Activated naive CD4-positive, alpha-beta T cell treated with Interleukin-2 at 50 U/mL for 16 hours (primary cell): ENCODE measurements around the gene NOL12.

ENCODE experiments used
- DNase-seq: peaks from one replicate; pipeline ENCODE4 v3.0.0-alpha.2; 2020

The NOL12 gene

DNA sequence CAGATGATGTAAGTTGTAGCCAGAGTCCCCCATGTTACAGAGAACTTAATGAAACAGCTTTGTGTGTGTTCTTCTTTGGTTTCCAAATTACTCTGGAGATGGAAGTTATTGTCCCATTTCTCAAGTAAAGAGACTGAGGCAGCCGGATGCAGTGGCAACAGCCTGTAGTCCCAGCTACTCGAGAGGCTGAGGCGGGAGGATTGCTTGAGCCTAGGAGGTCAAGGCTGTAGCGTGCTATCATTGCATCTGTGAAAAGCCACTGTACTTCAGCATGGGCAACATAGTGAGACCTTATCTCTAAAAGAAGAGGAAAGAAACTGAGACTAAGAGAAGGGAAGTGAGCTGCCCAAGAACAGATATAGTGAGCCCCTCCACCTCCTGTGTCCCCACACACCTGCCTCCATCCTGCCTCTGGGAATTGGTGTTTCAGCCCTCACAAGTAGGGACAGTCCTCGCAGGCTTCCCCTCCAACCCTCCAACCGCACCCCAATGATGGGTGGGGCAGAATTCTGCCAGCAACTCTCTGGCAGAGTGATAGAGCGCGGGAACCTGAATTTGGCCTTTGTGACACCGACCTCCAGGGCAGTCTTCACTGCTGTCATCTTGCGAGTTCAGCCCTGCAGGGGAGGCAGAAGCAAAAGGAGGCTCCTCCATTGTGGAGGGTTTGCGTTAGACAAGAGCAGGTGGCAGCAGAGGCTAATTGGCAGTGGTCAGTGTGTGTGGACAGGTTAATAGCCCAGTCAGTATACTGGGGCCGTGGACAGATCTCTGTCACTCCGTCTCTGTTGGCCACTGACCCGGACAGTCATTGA is 26.0 kb upstream of the NOL12 start:
- no peak for DNase-seq

DNA sequence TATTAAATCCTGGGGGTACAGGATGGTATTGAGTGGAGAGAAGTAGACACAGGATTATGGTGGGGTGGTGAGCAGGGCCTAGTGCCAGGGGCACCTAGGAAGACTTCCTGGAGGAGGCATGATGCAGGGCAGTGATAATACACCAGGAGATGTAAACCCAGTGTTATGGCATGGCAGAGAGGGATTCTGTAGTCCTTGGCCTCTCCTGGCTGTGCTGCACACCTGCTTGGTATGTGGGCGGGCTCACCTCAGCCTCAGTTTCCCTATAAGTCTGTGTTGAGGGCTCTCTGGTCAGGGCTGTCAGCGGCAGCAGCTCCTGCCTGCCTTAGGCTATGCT is 25.5 kb upstream of the NOL12 start:
- DNase-seq, result no peak

DNA sequence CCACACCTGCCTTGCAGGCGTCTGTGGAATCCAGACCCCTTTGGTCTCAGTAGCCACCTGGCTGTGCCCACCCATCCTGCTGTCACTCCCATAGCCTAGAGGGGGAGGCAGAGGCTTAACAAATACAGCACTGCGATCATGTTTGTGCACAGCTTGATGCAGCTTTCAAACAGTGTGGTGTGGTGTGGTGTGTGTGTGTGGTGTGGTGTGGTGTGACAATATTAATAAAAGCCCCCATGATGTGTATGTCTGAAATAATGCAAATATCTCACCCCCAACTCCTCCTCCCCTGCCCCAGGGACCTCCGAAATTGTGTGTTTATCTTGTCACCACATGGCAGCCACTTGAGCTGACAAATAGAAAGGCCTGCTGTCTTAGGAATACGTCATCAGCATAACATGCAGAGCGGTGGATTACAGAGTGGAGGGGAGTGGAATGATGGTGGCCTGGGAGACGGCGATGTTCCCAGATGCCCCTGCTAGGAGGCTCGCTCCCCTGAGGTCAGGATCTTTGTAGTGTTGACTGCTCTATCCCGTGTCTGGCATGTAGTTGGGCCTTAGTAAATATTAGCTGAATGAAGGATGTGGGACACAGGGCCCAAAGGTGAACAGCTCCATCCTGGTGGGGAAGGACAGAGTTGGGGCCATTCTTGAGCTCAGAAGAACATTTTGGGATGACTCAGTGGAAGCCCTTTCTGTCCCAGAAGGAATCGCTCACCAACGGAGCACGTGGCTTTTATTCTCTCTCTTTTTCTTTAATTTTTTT is 24.8 kb upstream of the NOL12 start:
- DNase-seq, result no peak

DNA sequence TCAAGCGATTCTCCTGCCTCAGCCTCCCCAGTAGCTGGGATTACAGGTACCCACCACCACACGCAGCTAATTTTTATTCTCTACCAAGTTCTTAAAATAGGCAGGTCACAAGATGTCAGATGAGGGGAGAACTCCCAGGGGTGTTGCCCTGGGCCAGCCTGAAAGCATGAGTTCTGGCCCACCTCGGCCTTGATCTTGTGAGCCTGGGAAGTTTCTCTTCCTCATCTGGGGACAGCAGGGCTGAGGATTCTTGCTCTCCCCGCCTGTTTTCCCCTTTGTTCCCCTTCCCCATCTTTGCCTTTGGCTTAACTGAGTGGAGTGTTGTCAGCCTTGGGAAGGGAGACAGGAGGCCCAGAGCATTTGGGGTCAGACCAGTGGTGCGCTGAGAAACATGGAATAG is 24.1 kb upstream of the NOL12 start:
- DNase-seq, result no peak

DNA sequence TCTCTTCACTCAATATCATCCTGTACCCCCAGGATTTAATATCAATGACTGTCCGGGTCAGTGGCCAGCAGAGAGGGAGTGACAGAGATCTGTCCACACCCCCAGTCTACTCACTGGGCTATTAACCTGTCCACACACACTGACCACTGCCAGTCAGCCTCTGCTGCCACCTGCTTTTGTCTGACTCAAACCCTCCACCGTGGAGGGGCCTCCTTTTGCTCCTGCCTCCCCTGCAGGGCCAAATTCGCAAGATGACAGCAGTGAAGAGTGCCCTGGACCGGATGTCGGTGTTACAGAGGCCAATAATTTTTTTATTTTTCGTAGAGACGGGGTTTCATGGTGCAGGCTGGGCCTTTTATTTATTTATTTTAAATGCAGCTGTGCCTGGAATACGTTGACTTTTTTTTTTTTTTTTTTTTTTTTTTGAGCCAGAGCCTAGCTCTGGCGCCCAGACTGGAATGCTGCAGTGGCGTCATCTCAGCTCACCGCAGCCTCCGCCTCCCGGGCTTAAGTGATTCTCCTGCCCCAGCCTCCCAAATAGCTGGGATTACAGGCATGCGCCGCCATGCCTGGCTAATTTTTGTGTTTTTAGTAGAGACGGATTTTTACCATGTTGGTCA is 22.5 kb upstream of the NOL12 start:
- DNase-seq, result no peak

DNA sequence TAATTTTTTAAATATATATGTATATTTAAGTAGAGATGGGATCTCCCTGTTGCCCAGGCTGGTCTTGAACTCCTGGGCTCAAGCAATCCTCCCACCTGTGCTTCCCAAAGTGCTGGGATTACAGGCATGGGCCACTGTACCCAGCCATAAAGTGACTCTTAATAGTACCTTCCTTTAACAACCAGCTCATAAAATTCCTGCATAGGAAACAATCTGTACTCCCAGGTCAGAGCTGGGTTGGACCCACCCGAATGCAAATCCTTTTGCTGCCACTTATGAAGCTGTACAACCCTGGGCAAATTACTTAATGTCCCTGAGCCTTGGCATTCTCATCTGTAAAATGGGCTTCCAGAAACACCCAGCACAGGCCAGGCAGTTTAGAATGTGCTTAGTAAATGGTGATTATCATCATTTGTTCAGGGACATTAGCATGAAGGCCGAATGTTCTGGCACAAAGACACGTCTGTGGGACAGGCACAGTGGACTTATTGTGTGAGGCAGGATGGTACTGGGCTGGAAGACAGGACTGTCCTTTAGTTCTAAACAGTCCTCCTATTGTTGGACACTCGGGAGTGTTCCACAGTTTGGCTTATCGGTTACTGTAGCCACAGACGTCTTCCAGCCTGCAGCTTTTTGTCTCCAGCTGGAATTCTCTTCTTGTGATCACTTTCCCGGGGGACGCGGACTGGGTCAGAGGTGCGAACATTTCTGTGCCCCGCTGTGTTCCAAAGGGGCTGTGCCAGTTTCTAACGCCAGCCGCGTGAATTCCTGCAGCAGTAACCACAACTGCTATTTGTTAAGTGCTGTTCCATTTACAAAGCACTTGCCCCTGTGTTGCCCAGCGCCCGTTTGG is 21.7 kb upstream of the NOL12 start:
- no peak for DNase-seq

DNA sequence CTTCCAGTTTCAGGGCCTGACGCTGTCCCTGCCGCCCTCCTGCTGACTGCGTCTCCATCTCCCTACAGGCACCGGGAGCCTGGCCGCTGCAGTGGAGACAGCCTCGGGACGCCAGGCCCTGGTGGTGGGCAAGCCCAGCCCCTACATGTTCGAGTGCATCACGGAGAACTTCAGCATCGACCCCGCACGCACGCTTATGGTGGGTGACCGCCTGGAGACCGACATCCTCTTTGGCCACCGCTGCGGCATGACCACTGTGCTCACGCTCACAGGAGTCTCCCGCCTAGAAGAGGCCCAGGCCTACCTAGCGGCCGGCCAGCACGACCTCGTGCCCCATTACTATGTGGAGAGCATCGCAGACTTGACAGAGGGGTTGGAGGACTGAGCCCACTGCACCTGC is 20.7 kb upstream of the NOL12 start:
- no peak for DNase-seq

DNA sequence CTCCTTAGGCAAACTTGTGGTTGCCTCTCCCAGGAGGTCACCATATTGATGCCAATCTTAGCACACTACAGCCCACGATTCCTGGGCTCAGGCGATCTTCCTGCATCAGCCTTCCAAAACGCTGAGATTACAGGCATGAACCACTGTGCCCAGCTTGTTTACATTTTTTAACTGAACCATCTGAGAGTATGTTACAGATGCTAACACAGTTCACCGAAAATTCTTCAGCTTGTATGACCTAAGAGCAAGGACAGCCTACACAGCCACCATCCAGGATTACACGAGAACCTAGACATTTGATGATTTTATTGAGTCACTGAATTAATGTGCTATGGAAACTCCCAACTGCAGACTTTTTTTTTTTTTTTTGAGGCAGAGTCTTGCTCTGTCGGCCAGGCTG is 16.6 kb upstream of the NOL12 start:
- DNase-seq, result no peak

DNA sequence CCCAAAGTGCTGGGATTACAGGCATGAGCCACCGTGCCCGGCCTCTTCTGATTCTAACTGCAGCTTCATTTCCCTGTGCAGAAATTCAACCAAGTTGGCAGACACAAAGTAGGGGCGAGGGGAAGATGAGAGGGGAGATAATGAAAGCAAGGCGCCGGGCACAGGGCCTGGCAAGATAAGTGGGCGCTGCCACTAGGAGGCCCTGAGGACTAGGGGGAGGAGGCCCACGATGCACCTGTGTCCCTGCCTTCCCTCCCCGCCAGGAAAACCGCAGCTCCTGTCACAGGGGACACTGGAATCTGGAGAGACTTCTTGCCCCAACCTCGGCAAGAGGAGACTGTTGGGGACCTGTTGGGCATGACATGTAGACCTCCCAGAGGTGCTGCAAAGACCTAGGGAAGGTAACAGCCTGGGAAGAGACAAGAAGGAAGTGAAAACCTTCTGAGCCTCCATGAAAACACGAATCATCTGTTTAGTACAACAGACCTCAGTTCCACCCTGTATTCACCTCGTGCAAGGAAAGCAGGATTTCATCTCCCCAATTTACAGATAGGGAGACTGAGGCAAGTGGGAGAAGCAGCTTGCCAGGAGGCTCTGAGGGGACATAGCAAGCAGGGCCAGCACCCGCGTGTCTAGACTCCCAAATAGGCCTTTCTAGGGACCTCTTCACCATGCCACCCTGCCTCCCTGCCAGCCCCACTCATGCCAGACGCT is 13.8 kb upstream of the NOL12 start:
- DNase-seq, result peak; percentile 17

DNA sequence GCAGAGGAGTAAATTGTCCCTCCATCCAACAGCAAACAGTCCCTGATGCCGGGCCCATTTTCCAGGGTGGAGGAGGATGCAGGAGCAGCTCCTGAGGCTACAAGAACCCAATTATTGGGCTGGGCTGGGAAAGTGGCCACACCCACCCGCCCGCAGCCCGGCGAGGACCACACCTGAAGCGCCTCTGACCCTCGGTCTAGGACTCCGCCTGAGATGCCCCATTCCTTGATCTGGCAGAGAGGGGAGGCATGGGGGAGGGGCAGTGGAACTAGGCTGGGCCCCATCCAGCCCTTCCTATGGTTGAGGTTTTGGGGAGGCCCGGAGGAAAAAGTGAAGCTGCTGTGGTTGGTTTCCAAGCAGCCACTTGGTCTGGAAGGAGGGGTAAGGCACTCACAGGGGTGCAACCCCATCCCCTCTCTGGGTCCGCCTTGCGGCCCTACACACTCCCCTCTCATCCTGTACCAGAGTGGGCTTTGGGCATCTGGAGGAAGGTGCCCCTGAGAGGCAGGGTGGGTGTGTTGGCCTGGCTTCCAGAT is 13.2 kb upstream of the NOL12 start:
- DNase-seq, result no peak

DNA sequence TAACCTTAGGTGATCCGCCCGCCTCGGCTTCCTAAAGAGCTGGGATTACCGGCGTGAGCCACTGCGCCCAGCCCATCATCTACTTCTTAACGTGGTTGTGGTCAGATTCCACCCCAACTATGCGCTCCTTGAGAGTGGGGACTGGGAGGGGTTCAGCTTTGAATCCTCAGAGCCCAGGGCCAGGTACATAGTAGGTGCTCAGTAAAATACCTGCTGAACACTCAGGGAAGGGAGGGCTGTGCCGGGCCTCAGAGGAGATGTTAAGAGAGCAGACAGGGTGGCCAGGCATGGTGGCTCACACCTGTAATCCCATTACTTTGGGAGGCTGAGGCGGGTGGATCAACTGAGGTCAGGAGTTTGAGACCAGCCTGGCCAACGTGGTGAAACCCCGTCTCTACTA is 11.9 kb upstream of the NOL12 start:
- DNase-seq, result no peak

DNA sequence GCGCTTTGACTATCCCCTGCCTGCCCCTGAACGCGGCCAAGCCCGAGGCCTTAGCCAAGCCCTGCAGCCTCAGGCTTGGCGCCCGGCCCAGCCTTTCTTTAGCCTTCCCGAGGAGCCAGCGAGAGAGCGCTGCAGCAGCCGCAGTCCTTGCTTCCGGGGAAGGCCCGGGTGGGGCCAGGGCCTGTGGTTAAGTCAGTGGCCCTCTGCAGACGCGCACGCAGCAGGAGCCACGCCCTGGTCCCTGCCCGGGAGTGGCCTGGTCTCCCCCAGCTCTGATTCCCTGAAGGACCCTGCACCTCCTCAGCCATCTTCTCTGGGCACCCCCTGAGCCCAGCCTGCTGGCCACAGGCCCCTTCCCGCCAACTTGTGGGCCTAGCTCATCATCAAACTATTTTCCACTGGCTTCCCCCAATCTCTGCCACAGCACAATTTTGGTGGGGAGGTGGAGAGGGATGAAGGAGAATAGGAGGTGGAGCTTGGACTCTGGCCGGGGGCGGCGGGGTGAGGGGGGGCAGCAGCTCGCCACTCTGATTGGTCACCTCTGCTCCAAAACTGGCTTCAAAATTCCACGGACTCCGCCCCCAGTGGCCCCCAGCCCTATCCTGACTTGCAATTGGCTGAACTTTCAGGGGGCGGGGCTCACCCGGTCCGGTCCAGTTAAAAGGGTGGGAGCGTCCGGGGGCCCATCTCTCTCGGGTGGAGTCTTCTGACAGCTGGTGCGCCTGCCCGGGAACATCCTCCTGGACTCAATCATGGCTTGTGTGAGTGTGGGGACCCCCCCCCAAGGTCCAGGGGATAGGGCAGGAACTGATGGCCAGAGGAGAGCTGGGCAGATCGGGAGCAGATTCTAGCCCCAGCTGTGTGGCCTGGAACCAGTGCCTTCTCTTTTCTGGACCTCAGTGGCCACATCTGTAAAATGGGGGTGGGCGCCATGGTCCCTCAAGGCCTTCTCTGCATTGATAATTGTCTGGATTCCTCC is 10.9 kb upstream of the NOL12 start, which contains the start of gene LGALS1:
LGALS1 (plus strand) TSS at position 686 of the 979 bp plus-strand sequence; CDS start at position 753, 67 bp downstream.
- DNase-seq, result peak; percentile 64

DNA sequence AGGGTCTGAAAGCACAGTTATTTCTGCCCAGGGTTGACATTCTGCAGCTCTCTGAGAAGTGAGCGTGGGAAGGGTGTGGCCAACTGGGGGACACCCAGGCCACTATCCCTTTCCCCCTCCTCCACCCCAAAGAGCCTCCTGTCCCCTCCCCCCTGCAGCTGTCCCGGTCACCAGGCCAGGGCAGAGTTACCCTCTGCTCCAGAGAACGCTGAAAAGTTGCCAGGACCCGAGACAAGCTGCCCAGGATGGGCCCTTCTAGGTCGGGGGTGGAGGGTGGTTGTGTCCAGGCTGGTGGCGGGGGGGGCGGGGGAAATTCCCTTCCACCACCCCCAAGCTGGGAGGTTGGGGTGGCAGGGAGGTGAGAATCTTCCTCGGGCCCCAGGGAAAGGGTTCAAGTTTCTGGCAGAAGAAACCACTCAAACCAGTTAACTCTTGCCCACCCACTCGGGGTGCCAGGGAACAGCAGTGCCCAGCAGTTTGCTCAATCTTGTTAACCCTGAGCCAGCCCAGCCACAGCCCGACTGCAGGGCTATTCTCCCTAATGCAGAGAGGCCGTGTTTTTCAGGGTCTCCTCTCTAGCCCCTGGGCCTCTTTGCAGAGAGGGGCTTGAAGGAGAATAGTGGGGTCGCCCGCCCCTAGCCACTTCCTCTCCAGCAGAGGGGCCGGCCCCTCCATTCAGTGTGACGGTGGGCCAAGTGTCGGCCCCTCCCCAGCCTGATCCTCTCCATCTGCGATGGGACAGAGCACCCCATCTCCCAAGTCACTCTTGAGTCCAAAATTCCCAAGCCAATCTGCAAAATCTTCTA is 10.0 kb upstream of the NOL12 start:
- peak; percentile 30 for DNase-seq

DNA sequence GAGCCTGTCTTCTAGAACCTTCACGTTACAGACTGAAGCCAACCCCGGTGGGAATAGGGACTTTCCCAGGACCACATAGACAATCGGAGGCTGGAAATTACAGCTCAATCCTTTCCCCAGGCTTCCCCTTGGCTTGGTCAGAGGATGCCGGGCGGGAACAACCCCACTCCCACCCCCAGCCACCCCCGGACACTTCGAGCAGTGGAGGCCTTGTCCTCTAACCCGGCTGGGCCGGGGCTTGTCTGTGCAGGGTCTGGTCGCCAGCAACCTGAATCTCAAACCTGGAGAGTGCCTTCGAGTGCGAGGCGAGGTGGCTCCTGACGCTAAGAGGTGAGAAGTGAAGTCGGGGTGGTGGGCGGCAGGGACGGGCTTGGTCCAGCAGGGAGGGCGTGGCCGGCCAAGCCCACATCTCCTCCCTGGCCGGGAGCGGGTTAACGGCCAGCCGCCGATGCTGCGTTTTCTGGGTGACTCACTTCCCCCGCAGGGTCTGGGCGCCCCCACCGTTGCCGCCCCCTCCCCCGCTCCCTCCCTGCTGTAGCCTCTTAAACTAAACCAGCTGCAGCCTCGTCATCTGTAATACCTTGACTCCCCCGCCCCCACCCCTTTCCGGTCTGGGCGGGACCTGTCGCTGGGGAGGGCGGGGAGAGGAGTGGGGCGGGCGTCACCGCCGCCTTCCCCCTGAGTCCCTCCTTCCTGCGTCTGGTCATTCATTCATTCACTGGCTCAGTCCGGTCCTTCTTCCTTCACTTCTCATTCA is 9.2 kb upstream of the NOL12 start:
- DNase-seq, result peak; percentile 94

DNA sequence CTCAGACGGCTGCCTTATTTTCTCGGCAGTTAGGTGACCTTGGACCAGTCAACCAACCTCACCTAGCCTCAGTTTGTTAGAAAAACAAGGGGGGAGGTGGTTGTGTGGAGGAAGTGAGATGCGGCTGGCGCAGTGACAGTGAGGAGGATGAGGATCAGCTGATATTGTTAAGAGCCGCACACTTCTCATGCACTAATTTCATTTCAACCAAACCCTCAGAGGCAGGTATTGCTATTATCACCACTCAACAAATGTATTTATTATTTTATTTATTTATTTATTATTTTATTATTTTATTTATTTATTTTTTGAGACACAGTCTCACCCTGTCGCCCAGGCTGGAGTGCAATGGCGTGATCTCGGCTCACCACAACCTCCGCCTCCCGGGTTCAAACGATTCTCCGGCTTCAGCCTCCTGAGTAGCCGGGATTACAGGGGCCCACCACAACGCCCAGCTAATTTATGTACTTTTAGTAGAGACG is 8.6 kb upstream of the NOL12 start:
- DNase-seq, result no peak

DNA sequence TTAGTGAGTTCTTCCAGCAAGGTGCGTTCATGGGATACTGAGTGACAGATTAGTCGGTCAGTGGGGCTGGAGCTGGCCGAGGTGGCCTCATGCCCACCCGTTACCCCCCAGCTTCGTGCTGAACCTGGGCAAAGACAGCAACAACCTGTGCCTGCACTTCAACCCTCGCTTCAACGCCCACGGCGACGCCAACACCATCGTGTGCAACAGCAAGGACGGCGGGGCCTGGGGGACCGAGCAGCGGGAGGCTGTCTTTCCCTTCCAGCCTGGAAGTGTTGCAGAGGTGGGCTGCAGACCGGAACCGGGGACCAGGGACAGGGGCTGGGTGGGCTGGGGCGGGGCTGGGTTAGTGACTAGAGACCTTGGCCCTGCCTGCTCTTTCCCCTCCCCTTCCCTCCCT is 7.8 kb upstream of the NOL12 start:
- no peak for DNase-seq

DNA sequence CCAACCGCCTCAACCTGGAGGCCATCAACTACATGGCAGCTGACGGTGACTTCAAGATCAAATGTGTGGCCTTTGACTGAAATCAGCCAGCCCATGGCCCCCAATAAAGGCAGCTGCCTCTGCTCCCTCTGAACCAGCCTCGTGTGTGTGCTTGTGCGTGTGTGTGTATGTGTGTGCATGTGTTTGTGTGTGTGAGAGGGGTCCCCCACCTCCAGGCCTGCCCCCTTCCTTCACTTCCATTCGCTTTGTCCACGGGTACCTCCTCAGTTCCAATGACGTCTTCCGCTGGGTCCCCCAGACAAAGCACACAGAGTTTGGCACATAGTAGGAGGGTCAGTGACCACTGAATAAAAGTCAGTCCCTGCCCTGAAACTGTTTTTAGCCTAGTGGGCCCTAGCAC is 6.5 kb upstream of the NOL12 start:
- no peak for DNase-seq

DNA sequence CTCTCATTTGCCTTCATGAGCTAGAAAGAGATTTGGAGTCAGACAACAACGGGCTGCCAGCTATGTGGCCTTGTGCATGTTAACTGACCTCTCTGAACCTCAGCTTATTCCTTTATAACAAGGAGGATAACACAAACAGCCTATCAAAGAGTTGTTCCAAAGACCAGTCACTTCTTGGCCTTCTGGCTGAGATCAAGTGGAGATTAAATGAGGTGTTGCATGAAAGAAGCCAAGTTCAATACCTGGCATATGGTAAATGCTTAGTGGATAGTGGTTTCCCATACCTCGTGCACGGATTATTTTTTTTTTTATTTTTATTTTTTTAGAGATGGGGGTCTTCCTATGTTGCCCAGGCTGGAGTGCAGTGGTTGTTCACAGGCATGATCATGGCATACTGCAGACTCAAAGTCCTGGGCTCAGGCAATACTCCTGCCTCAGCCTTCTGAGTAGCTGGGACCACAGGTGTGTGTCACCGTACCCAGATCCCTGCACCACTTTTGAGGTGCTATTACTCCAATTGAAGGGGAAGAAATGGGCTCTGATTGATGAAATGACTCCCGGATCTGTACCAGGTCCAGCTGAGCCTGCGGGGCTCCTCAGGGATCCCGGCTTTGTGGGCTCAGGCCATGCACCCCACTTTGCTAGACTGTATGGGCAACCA is 5.8 kb upstream of the NOL12 start:
- DNase-seq, result no peak
